T-helper 9 cell (primary cell): Measurements from ENCODE around the gene FANCE.
"Not testable (repeated sequence)": the region's sequence is repeated elsewhere in the genome, so short reads cannot be mapped to it uniquely, and the experiment has no call there.

Source experiments
- DNase-seq: peaks from one replicate; pipeline ENCODE4 v3.0.0-alpha.2; 2020

The FANCE gene

GRCh38 chr6:35499372-35499771, 47.2 kb downstream of the FANCE start:
- DNase-seq = no peak

- no peak for DNase-seq
These were observed 48.6 kb downstream of the FANCE start for GRCh38 chr6:35500782-35501181.

GRCh38 chr6:35501784-35502183, 49.6 kb downstream of the FANCE start:
- DNase-seq = no peak

- no peak for DNase-seq
These were observed 51.4 kb downstream of the FANCE start for GRCh38 chr6:35503534-35503933.

GRCh38 chr6:35505999-35506412, 53.9 kb downstream of the FANCE start:
- DNase-seq = no peak

- no peak for DNase-seq
These were observed 54.4 kb downstream of the FANCE start for GRCh38 chr6:35506536-35506935.

- no peak for DNase-seq
These were observed 55.1 kb downstream of the FANCE start for GRCh38 chr6:35507221-35507620.

- no peak for DNase-seq
These were observed 55.9 kb downstream of the FANCE start for GRCh38 chr6:35508027-35508426.

GRCh38 chr6:35508542-35508941, 56.4 kb downstream of the FANCE start:
- DNase-seq = no peak

- DNase-seq = no peak
These were observed 58.9 kb downstream of the FANCE start for GRCh38 chr6:35510916-35511561.

- no peak for DNase-seq
These were observed 59.4 kb downstream of the FANCE start for GRCh38 chr6:35511562-35511941.

GRCh38 chr6:35512006-35512405, 59.9 kb downstream of the FANCE start:
- DNase-seq = no peak

GRCh38 chr6:35512740-35513139, 60.6 kb downstream of the FANCE start, which contains the start of gene TULP1:
Gene TULP1 (minus strand): TSS chr6:35512896. CDS start chr6:35512858, 38 bp downstream.
- DNase-seq = no peak

GRCh38 chr6:35514587-35514986, 62.4 kb downstream of the FANCE start:
- DNase-seq = no peak

GRCh38 chr6:35515939-35516338, 63.8 kb downstream of the FANCE start:
- DNase-seq = not testable (repeated sequence)
